ENCODE data around the gene HCN1. TPM values are rescaled to one million over a fixed set of nuclear protein-coding genes. Genes with fewer than 3 reads are reported as not detected.
A peak's percentile ranks its signal among the peaks of the same experiment; 100 is the strongest.

HCN1 gene
- total RNA-seq, 1 experiment from 2014 or later, result not detected

- Mint-ChIP-seq H3K27me3 (ENCODE audit: insufficient read depth, unreplicated experiment) (no peaks in the 10 kb centered on the region), H3K4me3 (ENCODE audit: unreplicated experiment) (no peak overlapping the region), H3K36me3 (ENCODE audit: insufficient read depth, unreplicated experiment) (no peaks in the 10 kb centered on the region), H3K9me3 (ENCODE audit: unreplicated experiment) (no peaks in the 10 kb centered on the region), H3K4me1 (ENCODE audit: insufficient read depth, unreplicated experiment) (no peaks in the 10 kb centered on the region), H3K27ac (ENCODE audit: low read depth, unreplicated experiment) (no peak overlapping the region)
- CTCF ChIA-PET, result interaction anchor here (0.7 to 1.0 kb wide), 3 partner anchors 11 to 243 kb away, joined by 3 to 4 read pairs (median 4); no protein-coding TSS in a partner anchor
- no peak for TF ChIP-seq CTCF (IDR thresholded peaks at IDR 0.05; ENCODE audit: unreplicated experiment)
- intact Hi-C loops (cut with micrococcal nuclease), result no loop called here
- BruUV-seq (replicated peaks), result no TSS peak
- no peak for DNase-seq (ENCODE audit: unreplicated experiment)
- POLR2A ChIA-PET, result interaction anchor here (0.7 kb wide), 1 partner anchor 56 kb away, joined by 3 read pairs; no protein-coding TSS in a partner anchor
These were observed 163.2 kb downstream of the HCN1 start for GRCh38 chr5:45532826-45533624.

GRCh38 chr5:45521067-45521466 is 175.1 kb downstream of the HCN1 start:
- Mint-ChIP-seq H3K9me3 (ENCODE audit: unreplicated experiment) (no peaks in the 10 kb centered on the region), H3K36me3 (ENCODE audit: insufficient read depth, unreplicated experiment) (no peaks in the 10 kb centered on the region), H3K27me3 (ENCODE audit: insufficient read depth, unreplicated experiment) (no peaks in the 10 kb centered on the region), H3K27ac (ENCODE audit: low read depth, unreplicated experiment) (no peak overlapping the region), H3K4me1 (ENCODE audit: insufficient read depth, unreplicated experiment) (no peaks in the 10 kb centered on the region), H3K4me3 (ENCODE audit: unreplicated experiment) (no peak overlapping the region)
- intact Hi-C loops (cut with micrococcal nuclease), result loop anchor here (1.0 to 10.0 kb wide), 5 partner anchors 114 to 659 kb away; no protein-coding TSS in a partner anchor
- no TSS peak for BruUV-seq (replicated peaks)
- peak; percentile 75 for TF ChIP-seq CTCF (IDR thresholded peaks at IDR 0.05; ENCODE audit: unreplicated experiment)
- ChIA-PET POLR2A (interaction anchor here (0.6 kb wide), 1 partner anchor 142 kb away, joined by 3 read pairs; no protein-coding TSS in a partner anchor), CTCF (interaction anchor here (0.6 to 1.6 kb wide), 9 partner anchors 8 to 1547 kb away, joined by 3 to 4 read pairs (median 3); no protein-coding TSS in a partner anchor)
- DNase-seq (ENCODE audit: unreplicated experiment), result peak; percentile 74

GRCh38 chr5:45512521-45512920 is 183.7 kb downstream of the HCN1 start:
- H3K4me3 Mint-ChIP-seq (ENCODE audit: unreplicated experiment), result no peak overlapping the region
- no peaks in the 10 kb centered on the region for H3K36me3 Mint-ChIP-seq (ENCODE audit: insufficient read depth, unreplicated experiment)
- H3K4me1 Mint-ChIP-seq (ENCODE audit: insufficient read depth, unreplicated experiment), result no peaks in the 10 kb centered on the region
- intact Hi-C loops (cut with micrococcal nuclease), result no loop called here
- TF ChIP-seq CTCF (IDR thresholded peaks at IDR 0.05; ENCODE audit: unreplicated experiment), result no peak
- no peak for DNase-seq (ENCODE audit: unreplicated experiment)
- BruUV-seq (replicated peaks), result no TSS peak
- no peaks in the 10 kb centered on the region for H3K27me3 Mint-ChIP-seq (ENCODE audit: insufficient read depth, unreplicated experiment)
- H3K27ac Mint-ChIP-seq (ENCODE audit: low read depth, unreplicated experiment), result no peak overlapping the region
- CTCF ChIA-PET, result interaction anchor here (0.6 kb wide), 1 partner anchor 8 kb away, joined by 3 read pairs; no protein-coding TSS in a partner anchor
- POLR2A ChIA-PET, result no interaction called here
- H3K9me3 Mint-ChIP-seq (ENCODE audit: unreplicated experiment), result no peaks in the 10 kb centered on the region

GRCh38 chr5:45509371-45509770 is 186.8 kb downstream of the HCN1 start:
- H3K27ac Mint-ChIP-seq (ENCODE audit: low read depth, unreplicated experiment), result no peak overlapping the region
- intact Hi-C loops (cut with micrococcal nuclease), result no loop called here
- no peaks in the 10 kb centered on the region for H3K27me3 Mint-ChIP-seq (ENCODE audit: insufficient read depth, unreplicated experiment)
- ChIA-PET CTCF (no interaction called here), POLR2A (no interaction called here)
- TF ChIP-seq CTCF (IDR thresholded peaks at IDR 0.05; ENCODE audit: unreplicated experiment), result no peak
- no TSS peak for BruUV-seq (replicated peaks)
- H3K36me3 Mint-ChIP-seq (ENCODE audit: insufficient read depth, unreplicated experiment), result no peaks in the 10 kb centered on the region
- no peaks in the 10 kb centered on the region for H3K4me1 Mint-ChIP-seq (ENCODE audit: insufficient read depth, unreplicated experiment)
- no peaks in the 10 kb centered on the region for H3K9me3 Mint-ChIP-seq (ENCODE audit: unreplicated experiment)
- DNase-seq (ENCODE audit: unreplicated experiment), result no peak
- H3K4me3 Mint-ChIP-seq (ENCODE audit: unreplicated experiment), result no peak overlapping the region

All from MCF 10A (cell line).